ENCODE measurements around the gene NAA15.
"Not testable (repeated sequence)": the region's sequence is repeated elsewhere in the genome, so short reads cannot be mapped to it uniquely, and the experiment has no call there.

Gene NAA15

DNA sequence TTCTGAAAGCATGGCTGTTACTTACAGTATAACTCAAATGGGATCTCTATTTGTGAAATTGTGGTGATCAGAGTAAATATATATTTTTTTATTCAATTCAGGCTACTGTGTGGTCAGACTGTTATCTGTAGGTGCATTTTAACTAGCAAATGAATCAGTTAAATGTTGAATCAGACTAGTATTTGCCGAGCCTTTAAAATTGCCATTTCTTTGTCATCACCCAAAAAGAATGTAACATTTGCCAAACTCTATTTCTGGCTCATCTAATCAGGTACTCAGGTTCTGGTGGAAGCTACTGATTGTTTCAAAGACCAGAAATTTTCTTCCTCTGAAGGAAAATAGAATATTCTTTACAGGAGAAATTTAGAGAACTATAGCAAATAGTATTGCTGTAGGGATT, 1.8 kb upstream of the NAA15 start:
- H3K27ac ChIP-seq (ENCODE audit: low read depth, low read length) = no peak overlapping the region
- no peak overlapping the region for H3K4me3 ChIP-seq (ENCODE audit: low read depth in 1 of 2, low read length in 2 of 2)
- no peaks in the 10 kb centered on the region for H3K9me3 ChIP-seq (ENCODE audit: low read length)
- no peaks in the 10 kb centered on the region for H3K27me3 ChIP-seq (ENCODE audit: control insufficient read depth in 1 of 2, insufficient read depth in 2 of 2, low read length in 2 of 2)
- H3K4me1 ChIP-seq (ENCODE audit: insufficient read depth, low read length) = peaks cover 37% of the 10 kb centered on the region
- H3K36me3 ChIP-seq (ENCODE audit: insufficient read depth, low read length) = no peaks in the 10 kb centered on the region
- peak overlapping the region; percentile 94 for H3K9ac ChIP-seq (ENCODE audit: low read length)

DNA sequence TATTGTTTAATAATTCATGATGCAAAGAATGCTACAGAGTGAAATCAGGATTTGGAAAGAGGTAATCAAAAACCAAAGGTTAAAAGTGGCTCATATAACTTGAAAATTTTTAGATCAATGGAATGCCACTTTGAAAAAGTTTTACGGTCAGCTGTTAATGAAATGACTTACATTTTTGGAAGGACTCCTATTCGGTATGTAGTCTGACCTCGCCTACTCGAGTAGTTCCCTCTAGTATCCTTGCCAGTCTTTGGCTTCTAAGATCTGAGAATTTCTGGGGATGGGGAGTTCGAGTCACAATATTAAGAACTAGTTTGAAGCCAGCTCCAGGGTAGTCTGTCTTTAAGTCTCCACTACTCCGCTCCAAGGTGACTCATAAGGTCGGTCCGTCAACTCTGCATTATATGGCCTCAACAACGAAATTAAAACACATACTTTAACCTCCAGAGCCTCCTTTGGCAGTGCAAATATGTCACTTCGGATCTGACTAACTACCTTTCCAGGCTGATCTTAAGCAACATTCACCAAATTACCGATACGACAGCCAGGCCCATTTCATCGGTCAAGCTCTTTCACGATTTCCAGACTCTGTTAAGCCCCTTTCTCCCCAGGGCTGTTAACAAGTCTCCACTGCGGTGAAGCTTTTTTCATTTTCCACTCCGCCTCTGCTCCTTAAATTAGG, 733 bp upstream of the NAA15 start:
- H3K27me3 ChIP-seq (ENCODE audit: control insufficient read depth in 1 of 2, insufficient read depth in 2 of 2, low read length in 2 of 2) = no peaks in the 10 kb centered on the region
- H3K27ac ChIP-seq (ENCODE audit: low read depth, low read length) = peak overlapping the region; percentile 96
- H3K4me3 ChIP-seq (ENCODE audit: low read depth in 1 of 2, low read length in 2 of 2) = peak overlapping the region; percentile 73 to 97
- H3K9me3 ChIP-seq (ENCODE audit: low read length) = no peaks in the 10 kb centered on the region
- peaks cover 37% of the 10 kb centered on the region for H3K4me1 ChIP-seq (ENCODE audit: insufficient read depth, low read length)
- no peaks in the 10 kb centered on the region for H3K36me3 ChIP-seq (ENCODE audit: insufficient read depth, low read length)
- peak overlapping the region; percentile 94 for H3K9ac ChIP-seq (ENCODE audit: low read length)

DNA sequence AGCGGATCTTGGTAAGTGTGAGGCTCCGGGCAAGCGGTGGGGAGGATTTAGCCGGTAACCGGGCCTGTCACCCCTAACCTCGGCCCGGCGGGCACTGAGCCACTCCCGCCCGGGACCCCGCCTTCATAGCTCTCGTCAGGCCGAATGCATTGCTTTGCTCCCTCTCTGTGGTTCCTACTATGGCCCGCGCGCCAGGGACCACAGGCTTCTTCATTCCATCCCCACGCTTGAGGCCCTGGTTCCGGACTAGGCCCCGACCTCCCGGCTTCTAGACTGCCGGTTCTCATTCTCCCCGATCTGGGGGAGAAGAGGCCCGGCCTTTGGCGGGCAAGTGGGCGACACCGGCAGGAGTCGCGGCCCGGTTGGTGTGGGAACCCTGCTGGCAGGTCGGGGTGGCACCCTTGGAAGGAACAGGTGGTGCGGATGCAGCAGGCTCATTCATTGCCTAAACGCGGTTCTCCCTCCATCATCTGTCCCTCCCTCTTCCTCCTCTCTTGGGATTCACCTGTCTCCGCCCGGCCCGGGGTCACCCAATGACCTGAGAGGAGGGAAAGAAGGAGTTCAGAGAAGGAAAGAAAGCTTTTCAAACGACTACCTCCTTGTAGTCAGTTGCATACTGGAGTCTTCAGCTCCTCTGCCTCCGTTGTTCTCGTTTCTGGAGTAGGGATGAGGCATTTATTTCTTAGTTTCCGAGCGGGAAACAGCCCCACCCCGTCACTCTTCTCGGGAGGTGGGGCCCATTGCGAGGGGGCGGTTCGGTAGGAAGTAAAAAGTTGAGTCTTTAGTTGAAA, 711 bp downstream of the NAA15 start, which contains the start of gene NDUFC1:
Gene NDUFC1, minus strand, starts transcription at position 657 of the 791 bp plus-strand sequence. CDS start 6,679 bp downstream, outside the sequence.
- H3K27ac ChIP-seq (ENCODE audit: low read depth, low read length) = peak within 1 kb of the TSS; percentile 96
- peaks cover 31% of the 10 kb centered on the region for H3K4me1 ChIP-seq (ENCODE audit: insufficient read depth, low read length)
- peak within 1 kb of the TSS; percentile 73 to 97 for H3K4me3 ChIP-seq (ENCODE audit: low read depth in 1 of 2, low read length in 2 of 2)
- H3K9me3 ChIP-seq (ENCODE audit: low read length) = no peaks in the 10 kb centered on the region
- no peaks in the 10 kb centered on the region for H3K36me3 ChIP-seq (ENCODE audit: insufficient read depth, low read length)
- H3K27me3 ChIP-seq (ENCODE audit: control insufficient read depth in 1 of 2, insufficient read depth in 2 of 2, low read length in 2 of 2) = no peaks in the 10 kb centered on the region
- peak within 1 kb of the TSS; percentile 94 for H3K9ac ChIP-seq (ENCODE audit: low read length)

DNA sequence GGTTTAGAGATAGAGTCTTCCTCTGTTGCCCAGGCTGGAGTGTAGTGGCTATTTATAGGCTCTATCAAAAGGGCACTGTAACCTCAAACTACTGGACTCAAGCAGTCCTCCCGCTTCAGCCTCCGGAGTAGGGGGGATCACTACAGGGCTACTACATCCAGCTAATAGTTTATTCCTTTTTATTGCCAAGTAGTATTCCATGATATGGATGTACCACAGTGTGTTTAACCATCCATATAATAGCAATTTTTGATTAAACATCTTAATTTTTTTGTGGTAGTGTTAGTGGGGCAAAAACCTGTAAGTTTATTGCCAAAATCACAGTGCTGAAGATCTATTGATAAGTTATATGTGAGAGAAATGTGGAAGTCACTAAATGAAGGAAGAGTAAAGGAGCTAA, 3.6 kb downstream of the NAA15 start:
- H3K4me3 ChIP-seq (ENCODE audit: low read depth in 1 of 2, low read length in 2 of 2) = no peak overlapping the region
- no peaks in the 10 kb centered on the region for H3K27me3 ChIP-seq (ENCODE audit: control insufficient read depth in 1 of 2, insufficient read depth in 2 of 2, low read length in 2 of 2)
- H3K9me3 ChIP-seq (ENCODE audit: low read length) = no peaks in the 10 kb centered on the region
- peaks cover 21% of the 10 kb centered on the region for H3K4me1 ChIP-seq (ENCODE audit: insufficient read depth, low read length)
- H3K27ac ChIP-seq (ENCODE audit: low read depth, low read length) = no peak overlapping the region
- no peak overlapping the region for H3K9ac ChIP-seq (ENCODE audit: low read length)
- H3K36me3 ChIP-seq (ENCODE audit: insufficient read depth, low read length) = no peaks in the 10 kb centered on the region

DNA sequence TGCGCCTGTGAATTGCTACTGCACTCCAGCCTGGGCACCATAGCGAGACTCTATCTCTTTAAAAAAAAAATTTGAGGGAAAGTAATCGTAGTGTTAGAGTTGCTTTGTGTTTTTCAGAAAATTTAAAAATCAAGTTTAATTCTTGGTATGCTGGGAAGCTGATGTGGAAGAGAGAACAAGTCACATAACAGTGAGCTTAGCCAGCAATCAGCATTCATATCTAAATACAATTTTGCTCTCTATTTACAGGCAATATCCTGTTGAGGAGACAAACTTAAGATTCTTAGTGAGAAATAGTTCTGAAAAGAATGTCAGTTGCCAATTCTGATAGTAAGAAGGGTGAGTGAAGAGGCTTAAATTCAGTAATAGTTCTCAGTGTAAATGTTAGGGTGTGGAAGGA, 10.6 kb downstream of the NAA15 start:
- H3K9ac ChIP-seq (ENCODE audit: low read length) = no peak overlapping the region
- no peaks in the 10 kb centered on the region for H3K9me3 ChIP-seq (ENCODE audit: low read length)
- H3K36me3 ChIP-seq (ENCODE audit: insufficient read depth, low read length) = no peaks in the 10 kb centered on the region
- no peak overlapping the region for H3K27ac ChIP-seq (ENCODE audit: low read depth, low read length)
- H3K4me3 ChIP-seq (ENCODE audit: low read depth in 1 of 2, low read length in 2 of 2) = no peak overlapping the region
- no peaks in the 10 kb centered on the region for H3K27me3 ChIP-seq (ENCODE audit: control insufficient read depth in 1 of 2, insufficient read depth in 2 of 2, low read length in 2 of 2)
- peaks cover 20% of the 10 kb centered on the region for H3K4me1 ChIP-seq (ENCODE audit: insufficient read depth, low read length)

DNA sequence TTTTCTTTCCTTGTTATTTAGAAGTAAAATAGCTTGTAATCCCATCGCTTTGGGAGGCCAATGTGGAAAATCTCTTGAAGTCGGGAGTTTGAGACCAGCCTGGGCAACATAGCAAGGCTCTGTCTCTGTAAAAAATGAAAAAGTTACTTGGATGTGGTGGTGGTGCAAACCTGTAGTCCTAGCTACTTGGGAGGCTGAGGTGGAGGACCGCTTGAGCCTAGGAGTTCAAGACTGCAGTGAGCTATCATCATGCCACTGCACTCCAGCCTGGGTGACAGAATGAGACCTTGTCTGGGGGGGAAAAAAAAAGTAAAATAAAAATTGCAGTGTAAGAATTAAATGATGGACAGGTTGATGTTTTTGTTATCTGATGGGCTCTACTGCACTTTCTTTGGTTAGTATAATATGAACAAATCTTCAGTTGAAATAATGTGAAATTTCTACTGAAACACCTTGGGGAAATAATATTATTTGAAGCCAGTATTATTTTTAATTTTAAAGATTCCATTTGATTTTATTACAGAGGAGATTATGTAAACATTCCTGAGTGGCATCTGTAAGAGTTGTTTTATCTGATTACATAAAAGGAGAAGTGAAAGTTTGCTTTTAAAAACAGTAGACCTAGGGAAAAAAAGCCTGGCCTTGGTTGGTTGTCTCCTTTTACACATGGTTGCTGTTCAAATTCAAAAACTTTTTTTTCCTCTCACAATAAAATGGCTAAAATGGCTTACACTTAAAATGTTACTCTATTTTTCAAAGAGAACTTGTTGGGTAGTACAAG, 11.4 kb downstream of the NAA15 start:
- Histone ChIP-seq H3K36me3 (ENCODE audit: insufficient read depth, low read length) (no peaks in the 10 kb centered on the region), H3K27ac (ENCODE audit: low read depth, low read length) (no peak overlapping the region), H3K9ac (ENCODE audit: low read length) (no peak overlapping the region), H3K4me3 (ENCODE audit: low read depth in 1 of 2, low read length in 2 of 2) (no peak overlapping the region), H3K9me3 (ENCODE audit: low read length) (no peaks in the 10 kb centered on the region), H3K4me1 (ENCODE audit: insufficient read depth, low read length) (peaks cover 22% of the 10 kb centered on the region), H3K27me3 (ENCODE audit: control insufficient read depth in 1 of 2, insufficient read depth in 2 of 2, low read length in 2 of 2) (no peaks in the 10 kb centered on the region)

DNA sequence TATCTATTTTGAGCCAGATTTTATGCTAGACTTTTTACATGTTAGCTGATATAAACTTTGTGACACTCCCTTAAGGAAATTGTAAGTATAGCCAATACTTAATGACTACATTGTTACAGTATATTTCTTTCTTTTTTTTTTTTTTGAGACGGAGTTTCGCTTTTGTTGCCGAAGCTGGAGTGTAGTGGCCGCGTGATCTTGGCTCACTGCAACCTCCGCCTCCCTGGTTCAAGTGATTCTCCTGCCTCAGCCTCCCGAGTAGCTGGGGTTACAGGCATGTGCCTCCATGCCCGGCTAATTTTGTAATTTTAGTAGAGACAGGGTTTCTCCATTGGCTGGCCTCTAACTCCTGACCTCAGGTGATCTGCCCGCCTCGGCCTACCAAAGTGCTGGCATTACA, 12.1 kb downstream of the NAA15 start:
- H3K27ac ChIP-seq (ENCODE audit: low read depth, low read length); H3K27me3 ChIP-seq (ENCODE audit: control insufficient read depth in 1 of 2, insufficient read depth in 2 of 2, low read length in 2 of 2); H3K4me3 ChIP-seq (ENCODE audit: low read depth in 1 of 2, low read length in 2 of 2); H3K9ac ChIP-seq (ENCODE audit: low read length); H3K9me3 ChIP-seq (ENCODE audit: low read length); H3K36me3 ChIP-seq (ENCODE audit: insufficient read depth, low read length): not testable (repeated sequence)
- H3K4me1 ChIP-seq (ENCODE audit: insufficient read depth, low read length) = peaks cover 22% of the 10 kb centered on the region

DNA sequence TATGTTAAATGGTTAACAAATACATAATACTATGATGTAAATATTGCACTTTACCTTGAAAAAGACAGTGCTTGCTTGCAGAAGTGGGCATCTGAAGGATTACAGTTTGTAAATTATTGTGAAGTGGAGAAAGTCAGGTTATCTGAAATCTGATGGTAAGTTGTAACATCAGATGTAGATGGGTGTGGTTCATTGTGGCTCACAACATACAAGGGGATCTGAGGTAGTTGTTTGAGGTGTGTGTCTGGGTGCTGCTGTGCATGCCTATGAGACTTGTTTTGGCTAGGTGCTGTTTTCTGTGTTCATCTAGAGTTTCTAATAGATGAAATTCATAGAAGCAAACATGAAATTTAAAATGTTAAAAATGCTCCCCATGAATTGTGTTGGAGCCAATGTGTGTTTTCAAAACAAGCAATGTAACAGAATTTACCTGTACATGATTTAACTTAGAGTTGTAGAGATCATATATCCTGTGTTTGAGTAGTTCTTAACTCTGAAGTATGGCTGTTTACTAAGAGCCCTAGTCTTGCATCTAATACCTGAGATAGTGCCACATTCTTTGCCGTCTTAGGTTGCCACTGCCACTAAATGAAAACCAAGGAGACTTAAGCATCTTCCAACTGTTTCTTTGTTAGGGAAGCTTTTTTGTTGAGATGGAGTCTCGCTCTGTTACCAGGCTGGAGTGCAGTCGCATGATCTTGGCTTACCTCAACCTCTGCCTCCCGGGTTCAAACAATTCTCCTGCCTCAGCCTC, 12.9 kb downstream of the NAA15 start:
- Histone ChIP-seq H3K9me3 (ENCODE audit: low read length) (no peaks in the 10 kb centered on the region), H3K27ac (ENCODE audit: low read depth, low read length) (no peak overlapping the region), H3K36me3 (ENCODE audit: insufficient read depth, low read length) (no peaks in the 10 kb centered on the region), H3K9ac (ENCODE audit: low read length) (no peak overlapping the region), H3K4me3 (ENCODE audit: low read depth in 1 of 2, low read length in 2 of 2) (no peak overlapping the region), H3K4me1 (ENCODE audit: insufficient read depth, low read length) (peaks cover 22% of the 10 kb centered on the region), H3K27me3 (ENCODE audit: control insufficient read depth in 1 of 2, insufficient read depth in 2 of 2, low read length in 2 of 2) (no peaks in the 10 kb centered on the region)

DNA sequence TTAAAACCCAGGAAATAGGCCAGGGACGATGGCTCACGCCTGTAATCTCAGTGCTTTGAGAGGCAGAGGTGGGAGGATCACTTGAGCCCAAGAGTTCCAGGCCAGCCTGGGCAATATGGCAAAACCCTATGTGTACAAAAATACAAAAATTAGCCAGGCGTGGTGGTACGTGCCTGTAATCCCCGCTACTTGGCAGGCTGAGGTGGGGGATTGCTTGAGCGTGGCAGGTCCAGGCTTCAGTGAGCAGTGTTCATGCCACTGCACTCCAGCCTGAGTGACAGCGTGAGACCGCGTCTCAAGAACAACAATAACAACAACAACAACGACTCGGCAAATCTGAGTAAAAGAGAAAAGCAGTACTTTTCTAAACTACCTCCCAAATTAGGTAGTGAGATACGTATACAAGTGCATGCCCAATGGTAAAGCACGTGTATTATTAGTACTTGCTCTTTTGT, 13.9 kb downstream of the NAA15 start:
- H3K9ac ChIP-seq (ENCODE audit: low read length) = no peak overlapping the region
- H3K9me3 ChIP-seq (ENCODE audit: low read length) = no peaks in the 10 kb centered on the region
- no peaks in the 10 kb centered on the region for H3K36me3 ChIP-seq (ENCODE audit: insufficient read depth, low read length)
- no peak overlapping the region for H3K27ac ChIP-seq (ENCODE audit: low read depth, low read length)
- H3K4me3 ChIP-seq (ENCODE audit: low read depth in 1 of 2, low read length in 2 of 2) = no peak overlapping the region
- peaks cover 29% of the 10 kb centered on the region for H3K4me1 ChIP-seq (ENCODE audit: insufficient read depth, low read length)
- no peaks in the 10 kb centered on the region for H3K27me3 ChIP-seq (ENCODE audit: control insufficient read depth in 1 of 2, insufficient read depth in 2 of 2, low read length in 2 of 2)

DNA sequence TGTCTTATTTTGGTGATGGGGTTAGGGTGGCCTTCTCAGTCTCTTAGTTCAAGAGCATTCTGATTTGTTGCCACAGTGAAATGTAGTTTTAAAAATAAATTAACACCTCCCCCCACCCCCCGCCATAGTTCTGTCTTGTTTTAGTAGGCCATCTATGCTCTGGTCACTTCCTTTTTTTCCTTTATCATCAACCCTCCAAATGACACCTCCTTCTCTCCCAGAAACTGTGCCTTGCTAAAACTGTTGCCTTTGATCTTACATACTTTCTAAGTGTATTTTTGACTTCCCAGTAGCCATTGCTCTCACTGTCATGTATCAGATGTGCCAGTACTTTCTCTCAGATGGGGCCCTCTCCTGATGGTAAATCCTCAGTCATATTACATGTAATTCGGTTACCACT, 15.4 kb downstream of the NAA15 start:
- Histone ChIP-seq H3K36me3 (ENCODE audit: insufficient read depth, low read length) (no peaks in the 10 kb centered on the region), H3K9ac (ENCODE audit: low read length) (no peak overlapping the region), H3K4me1 (ENCODE audit: insufficient read depth, low read length) (peaks cover 29% of the 10 kb centered on the region), H3K27ac (ENCODE audit: low read depth, low read length) (no peak overlapping the region), H3K4me3 (ENCODE audit: low read depth in 1 of 2, low read length in 2 of 2) (no peak overlapping the region), H3K27me3 (ENCODE audit: control insufficient read depth in 1 of 2, insufficient read depth in 2 of 2, low read length in 2 of 2) (no peaks in the 10 kb centered on the region), H3K9me3 (ENCODE audit: low read length) (no peaks in the 10 kb centered on the region)

DNA sequence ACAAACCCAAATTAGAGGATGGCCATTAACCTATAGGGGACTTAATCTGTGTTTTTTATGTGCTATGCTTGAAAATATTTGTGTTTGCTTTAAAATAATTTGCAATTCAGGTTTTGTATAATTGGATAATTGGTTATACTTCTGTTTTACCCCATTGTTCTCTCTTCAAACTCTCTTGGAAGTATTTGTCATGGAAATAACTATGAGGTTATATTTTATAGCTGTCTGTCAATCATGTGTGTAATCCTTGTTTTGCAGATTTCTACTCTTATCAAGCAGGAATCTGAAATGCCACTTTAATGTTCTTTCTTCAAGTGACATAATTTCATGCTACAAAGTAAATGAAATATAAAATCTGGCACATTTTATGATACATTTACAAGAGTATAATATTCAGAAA, 16.3 kb downstream of the NAA15 start:
- H3K27ac ChIP-seq (ENCODE audit: low read depth, low read length) = no peak overlapping the region
- no peaks in the 10 kb centered on the region for H3K27me3 ChIP-seq (ENCODE audit: control insufficient read depth in 1 of 2, insufficient read depth in 2 of 2, low read length in 2 of 2)
- no peak overlapping the region for H3K9ac ChIP-seq (ENCODE audit: low read length)
- H3K4me1 ChIP-seq (ENCODE audit: insufficient read depth, low read length) = peaks cover 20% of the 10 kb centered on the region
- H3K4me3 ChIP-seq (ENCODE audit: low read depth in 1 of 2, low read length in 2 of 2) = no peak overlapping the region
- H3K36me3 ChIP-seq (ENCODE audit: insufficient read depth, low read length) = no peaks in the 10 kb centered on the region
- no peaks in the 10 kb centered on the region for H3K9me3 ChIP-seq (ENCODE audit: low read length)
